OCI-LY1 (cell line): ENCODE measurements around the gene RNF214.

Experiments used
- H2AFZ ChIP-seq: fragments of 200-600 bp; sonication (generic), shearing (Covaris generic); 2 replicates; pipeline ENCODE4 v1.6.0; 2014; ENCODE audit warnings: antibody characterized with exemption, mild to moderate bottlenecking, low read length
- H3F3A ChIP-seq: fragments of 200-600 bp; sonication (generic), shearing (Covaris generic); 2 replicates; pipeline ENCODE4 v1.6.0; 2014; ENCODE audit warnings: mild to moderate bottlenecking, antibody characterized with exemption, low read length, moderate library complexity; ENCODE audit not compliant: insufficient read depth
- H3K27ac ChIP-seq: fragments of 200-600 bp; sonication (generic); 2 replicates; pipeline ENCODE4 v1.5.1; 2014; ENCODE audit warnings: low read length, mixed run types, mild to moderate bottlenecking, low read depth; ENCODE audit not compliant: poor library complexity, severe bottlenecking
- H3K27me3 ChIP-seq: fragments of 200-600 bp; sonication (generic); 2 replicates; pipeline ENCODE4 v1.6.0; 2014; ENCODE audit warnings: antibody characterized with exemption, mild to moderate bottlenecking, low read length, moderate library complexity; ENCODE audit not compliant: insufficient read depth
- H3K36me3 ChIP-seq: fragments of 200-600 bp; sonication (generic); 2 replicates; pipeline ENCODE4 v1.6.1; 2014; ENCODE audit warnings: mild to moderate bottlenecking, antibody characterized with exemption, low read length, moderate library complexity, mixed read lengths; ENCODE audit not compliant: insufficient read depth
- H3K4me1 ChIP-seq: fragments of 200-600 bp; sonication (generic); 2 replicates; pipeline ENCODE4 v1.5.1; 2014; ENCODE audit warnings: mild to moderate bottlenecking, low read length, moderate library complexity; ENCODE audit not compliant: insufficient read depth, severe bottlenecking
- H3K4me2 ChIP-seq: fragments of 200-600 bp; sonication (generic), shearing (Covaris generic); 2 replicates; pipeline ENCODE4 v1.6.1; 2014; ENCODE audit warnings: low read length
- H3K4me3 ChIP-seq: fragments of 200-600 bp; sonication (generic); 2 replicates; pipeline ENCODE4 v1.5.1; 2014; ENCODE audit warnings: low read length, low read depth, mild to moderate bottlenecking, mixed read lengths; ENCODE audit not compliant: poor library complexity, severe bottlenecking
- H3K79me2 ChIP-seq: fragments of 200-600 bp; shearing (Covaris generic); 2 replicates; pipeline ENCODE4 v1.6.1; 2016; ENCODE audit warnings: mixed run types, low read length, mixed read lengths; ENCODE audit not compliant: insufficient read depth
- H3K9ac ChIP-seq: fragments of 200-600 bp; sonication (generic), shearing (Covaris generic); 2 replicates; pipeline ENCODE4 v1.6.1; 2014; ENCODE audit warnings: mild to moderate bottlenecking, low read length, mixed read lengths
- H3K9me2 ChIP-seq: fragments of 200-600 bp; sonication (generic), shearing (Covaris generic); 2 replicates; pipeline ENCODE4 v1.6.1; 2014; ENCODE audit warnings: low read depth, mild to moderate bottlenecking, low read length, mixed read lengths
- H3K9me3 ChIP-seq: fragments of 200-600 bp; shearing (Covaris generic); 2 replicates; pipeline ENCODE4 v1.6.1; 2014; ENCODE audit warnings: low read length, mixed read lengths
- H4K20me1 ChIP-seq: fragments of 200-600 bp; sonication (generic), shearing (Covaris generic); 2 replicates; pipeline ENCODE4 v1.6.0; 2016; ENCODE audit warnings: mild to moderate bottlenecking, low read length; ENCODE audit not compliant: insufficient read depth
- EZH2 ChIP-seq: fragments of 200-600 bp; sonication (generic), shearing (Covaris generic); IDR thresholded peaks from 2 replicates; pipeline ENCODE4 v1.8.0; 2017; ENCODE audit warnings: borderline replicate concordance, mixed run types, mild to moderate bottlenecking, antibody characterized with exemption, low read length, moderate library complexity, mixed read lengths
- TF ChIP-seq, protein P1 (sequence below): fragments of 200-600 bp; sonication (generic), shearing (Covaris generic); IDR thresholded peaks from 2 replicates; pipeline ENCODE4 v1.5.1; 2017; ENCODE audit warnings: mild to moderate bottlenecking, antibody characterized with exemption, low read length, moderate library complexity, mixed read lengths

Gene RNF214

DNA sequence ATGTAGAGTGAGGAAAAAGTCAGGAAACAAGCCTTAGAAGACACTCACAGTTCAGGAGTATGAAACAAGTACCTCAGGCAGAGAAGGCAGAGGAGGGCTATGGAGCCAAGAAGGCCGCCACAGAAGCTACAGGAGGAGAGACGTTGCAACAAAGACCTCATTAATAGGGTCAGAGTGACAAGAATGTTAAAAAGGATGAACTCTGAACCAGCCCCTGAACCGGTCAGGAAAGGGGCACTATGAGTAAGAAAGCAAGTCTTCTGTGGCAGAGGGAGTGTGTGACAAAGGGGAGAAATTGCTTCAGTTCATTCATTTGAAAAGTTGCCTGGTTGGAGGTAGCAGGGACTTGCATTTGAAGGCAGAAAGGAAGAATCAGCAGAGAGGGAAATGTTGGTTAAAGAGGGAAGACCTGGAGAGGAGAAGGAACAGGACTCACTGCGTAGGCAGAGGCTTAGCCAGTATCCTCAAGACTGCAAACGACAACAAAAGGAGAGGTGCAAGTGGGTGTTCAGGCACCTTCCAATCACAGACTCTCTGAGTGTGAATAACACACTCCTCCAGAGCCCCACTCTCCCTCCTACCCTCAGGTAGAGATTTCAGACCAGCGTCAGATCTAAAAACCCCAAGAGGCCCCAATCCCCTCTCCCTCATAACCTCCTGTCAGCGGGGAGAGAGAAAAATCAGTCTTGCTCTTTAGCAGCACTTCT, 17.9 kb upstream of the RNF214 start:
- H3F3A ChIP-seq: no peaks in the 10 kb centered on the region
- H3K4me1 ChIP-seq: no peaks in the 10 kb centered on the region
- no peaks in the 10 kb centered on the region for H3K79me2 ChIP-seq
- no peak overlapping the region for H3K4me2 ChIP-seq
- no peaks in the 10 kb centered on the region for H3K9me3 ChIP-seq
- H2AFZ ChIP-seq: no peak overlapping the region
- H3K4me3 ChIP-seq: no peak overlapping the region
- TF ChIP-seq EZH2: no peak
- TF ChIP-seq, protein P1, sequence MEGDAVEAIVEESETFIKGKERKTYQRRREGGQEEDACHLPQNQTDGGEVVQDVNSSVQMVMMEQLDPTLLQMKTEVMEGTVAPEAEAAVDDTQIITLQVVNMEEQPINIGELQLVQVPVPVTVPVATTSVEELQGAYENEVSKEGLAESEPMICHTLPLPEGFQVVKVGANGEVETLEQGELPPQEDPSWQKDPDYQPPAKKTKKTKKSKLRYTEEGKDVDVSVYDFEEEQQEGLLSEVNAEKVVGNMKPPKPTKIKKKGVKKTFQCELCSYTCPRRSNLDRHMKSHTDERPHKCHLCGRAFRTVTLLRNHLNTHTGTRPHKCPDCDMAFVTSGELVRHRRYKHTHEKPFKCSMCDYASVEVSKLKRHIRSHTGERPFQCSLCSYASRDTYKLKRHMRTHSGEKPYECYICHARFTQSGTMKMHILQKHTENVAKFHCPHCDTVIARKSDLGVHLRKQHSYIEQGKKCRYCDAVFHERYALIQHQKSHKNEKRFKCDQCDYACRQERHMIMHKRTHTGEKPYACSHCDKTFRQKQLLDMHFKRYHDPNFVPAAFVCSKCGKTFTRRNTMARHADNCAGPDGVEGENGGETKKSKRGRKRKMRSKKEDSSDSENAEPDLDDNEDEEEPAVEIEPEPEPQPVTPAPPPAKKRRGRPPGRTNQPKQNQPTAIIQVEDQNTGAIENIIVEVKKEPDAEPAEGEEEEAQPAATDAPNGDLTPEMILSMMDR: no peak
- H3K9me2 ChIP-seq: no peaks in the 10 kb centered on the region
- H3K9ac ChIP-seq: no peak overlapping the region
- H3K27ac ChIP-seq: no peak overlapping the region
- H3K36me3 ChIP-seq: peaks cover 48% of the 10 kb centered on the region
- no peaks in the 10 kb centered on the region for H4K20me1 ChIP-seq
- no peaks in the 10 kb centered on the region for H3K27me3 ChIP-seq

DNA sequence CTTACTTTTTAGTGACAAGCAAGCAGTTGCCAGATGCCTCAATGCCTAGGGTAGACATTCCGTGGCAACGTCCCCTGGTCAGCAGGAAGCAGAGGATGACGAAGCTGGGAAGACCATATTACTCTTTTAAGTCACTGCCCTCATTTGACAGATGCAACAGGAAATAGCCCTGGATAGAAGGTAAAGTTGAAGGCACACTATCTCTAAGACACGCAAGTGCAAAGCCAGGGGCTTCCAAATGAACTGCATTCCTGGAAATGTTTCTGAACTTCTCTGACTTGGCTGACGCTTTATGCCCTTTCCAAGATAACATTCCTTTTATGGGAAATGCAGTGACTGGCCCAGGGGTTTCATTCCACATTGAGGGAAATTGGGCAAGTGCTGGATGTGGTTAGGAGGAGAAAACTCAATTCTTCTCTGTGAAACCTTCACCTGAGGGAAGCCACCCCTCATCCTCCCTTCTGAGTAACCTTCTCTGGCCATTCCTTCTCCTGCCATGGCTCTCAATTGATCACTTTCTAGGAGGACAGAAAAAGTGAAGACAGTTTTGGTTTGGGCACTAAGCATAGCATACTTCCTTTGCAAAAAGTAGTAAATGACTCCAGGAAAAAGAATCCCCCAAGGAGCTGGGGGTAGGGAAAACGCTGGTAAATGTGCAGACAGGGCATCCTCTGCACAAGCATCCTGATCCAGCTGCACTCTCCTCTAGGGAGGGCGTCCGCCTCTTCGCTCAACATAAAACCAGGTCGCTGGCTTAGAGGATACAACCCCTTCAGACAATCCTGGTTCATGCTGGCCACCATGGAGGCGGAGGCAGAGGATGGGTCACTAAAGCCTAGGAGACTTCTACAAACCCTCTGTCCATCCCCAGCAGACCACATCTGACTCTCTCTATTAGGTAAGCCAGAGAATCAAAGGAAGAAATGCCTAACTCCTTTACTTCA, 15.1 kb upstream of the RNF214 start:
- H3K9me3 ChIP-seq: no peaks in the 10 kb centered on the region
- H3F3A ChIP-seq: no peaks in the 10 kb centered on the region
- H3K9ac ChIP-seq: no peak overlapping the region
- peaks cover 66% of the 10 kb centered on the region for H3K36me3 ChIP-seq
- H3K4me3 ChIP-seq: no peak overlapping the region
- no peaks in the 10 kb centered on the region for H3K9me2 ChIP-seq
- H4K20me1 ChIP-seq: no peaks in the 10 kb centered on the region
- H3K27me3 ChIP-seq: no peaks in the 10 kb centered on the region
- no peaks in the 10 kb centered on the region for H3K79me2 ChIP-seq
- no peak overlapping the region for H2AFZ ChIP-seq
- H3K4me2 ChIP-seq: no peak overlapping the region
- no peak overlapping the region for H3K27ac ChIP-seq
- H3K4me1 ChIP-seq: no peaks in the 10 kb centered on the region
- no peak for TF ChIP-seq EZH2
- TF ChIP-seq, protein P1: no peak

DNA sequence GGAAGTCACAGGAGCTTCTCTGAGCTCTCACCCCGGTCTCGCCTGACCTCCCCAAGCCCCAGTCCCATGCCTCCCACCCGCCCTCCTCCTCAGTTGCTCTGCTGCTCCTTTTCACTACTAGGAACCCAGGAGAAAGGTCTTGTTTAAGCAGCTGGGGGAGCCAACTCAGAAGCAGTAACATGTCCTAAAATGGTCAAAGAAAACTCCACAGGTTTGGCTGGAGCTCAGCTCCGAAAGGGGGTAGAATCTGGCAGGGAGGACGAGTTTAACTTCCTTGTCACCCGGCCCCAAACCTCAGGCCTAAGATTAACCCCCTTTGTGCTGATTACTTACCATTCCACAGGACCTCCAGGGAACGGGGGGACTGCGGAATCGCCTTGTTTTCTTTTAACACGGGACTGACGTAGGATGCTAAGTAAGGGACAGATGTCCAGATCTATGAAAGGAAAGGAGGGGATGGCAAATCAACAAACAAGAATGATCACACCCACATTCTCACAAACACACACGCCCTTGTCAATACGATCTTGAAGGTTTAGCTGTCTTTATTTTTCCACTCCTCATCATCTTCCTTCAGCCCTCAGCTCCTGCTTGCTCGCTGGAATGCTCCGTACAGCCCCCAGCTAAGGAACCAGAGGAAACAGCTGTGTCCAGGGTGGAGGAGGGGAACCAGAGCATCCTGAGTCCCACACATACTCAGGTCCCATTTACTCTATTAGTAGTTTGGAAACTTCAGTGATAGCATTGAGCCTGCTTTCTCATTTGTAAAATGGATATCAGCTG, 14.1 kb upstream of the RNF214 start:
- Histone ChIP-seq H3K4me1 (no peaks in the 10 kb centered on the region), H3K27me3 (no peaks in the 10 kb centered on the region), H3K9me2 (no peaks in the 10 kb centered on the region), H3K9ac (no peak overlapping the region), H3K4me2 (no peak overlapping the region), H3K9me3 (no peaks in the 10 kb centered on the region), H2AFZ (no peak overlapping the region), H4K20me1 (no peaks in the 10 kb centered on the region), H3K79me2 (no peaks in the 10 kb centered on the region), H3K4me3 (no peak overlapping the region), H3K27ac (no peak overlapping the region), H3K36me3 (peaks cover 66% of the 10 kb centered on the region), H3F3A (no peaks in the 10 kb centered on the region)
- TF ChIP-seq, protein P1: no peak
- TF ChIP-seq EZH2: no peak
